OCI-LY7 (cell line): ENCODE data around the gene SECISBP2. TPM values are rescaled to one million over a fixed set of nuclear protein-coding genes. Genes with fewer than 3 reads are reported as not detected.

Experiments used
- BruUV-seq: library from RNA; stranded (reverse); fragments of 400-500 nt; replicated peaks from 2 replicates; lab custom pipeline; 2021; lab: Mats Ljungman, UMichigan
- CTCF ChIA-PET: fragments of 300-600 bp; sonication (Branson Sonifier 250); formaldehyde crosslinking; loops from one replicate; lab custom pipeline; 2022; ENCODE audit warnings: antibody characterized with exemption; ENCODE audit not compliant: unreplicated experiment; lab: Charles Lee
- POLR2A ChIA-PET: fragments of 300-600 bp; sonication (Branson Sonifier 250); formaldehyde crosslinking; loops from one replicate; lab custom pipeline; 2022; ENCODE audit warnings: antibody characterized with exemption; lab: Charles Lee
- DNase-seq: peaks from one replicate; pipeline ENCODE4 v3.0.0-alpha.2; 2015; ENCODE audit warnings: low spot score
- H2AFZ ChIP-seq: fragments of 200-600 bp; sonication (generic), shearing (Covaris generic); 2 replicates; pipeline ENCODE4 v1.6.1; 2014; ENCODE audit warnings: mild to moderate bottlenecking, antibody characterized with exemption, low read length, moderate library complexity
- H3K27ac ChIP-seq: fragments of 200-600 bp; sonication (generic); 2 replicates; pipeline ENCODE4 v1.5.1; 2014; ENCODE audit warnings: mixed run types, low read depth, mild to moderate bottlenecking, moderate library complexity, low read length, inconsistent platforms; ENCODE audit not compliant: poor library complexity, severe bottlenecking
- H3K36me3 ChIP-seq: fragments of 200-600 bp; sonication (generic); 2 replicates; pipeline ENCODE4 v1.6.1; 2014; ENCODE audit warnings: mild to moderate bottlenecking, antibody characterized with exemption, low read length, moderate library complexity, mixed read lengths; ENCODE audit not compliant: insufficient read depth
- H3K4me1 ChIP-seq: fragments of 200-600 bp; sonication (generic); 2 replicates; pipeline ENCODE4 v1.5.1; 2014; ENCODE audit warnings: mild to moderate bottlenecking, low read length; ENCODE audit not compliant: insufficient read depth, poor library complexity, severe bottlenecking
- H3K4me2 ChIP-seq: fragments of 200-600 bp; sonication (generic); 2 replicates; pipeline ENCODE4 v1.6.1; 2014; ENCODE audit warnings: mild to moderate bottlenecking, low read length
- H3K4me3 ChIP-seq: fragments of 200-600 bp; sonication (generic); 2 replicates; pipeline ENCODE4 v1.5.1; 2014; ENCODE audit warnings: mild to moderate bottlenecking, low read depth, low read length; ENCODE audit not compliant: poor library complexity, severe bottlenecking
- H3K79me2 ChIP-seq: fragments of 200-600 bp; sonication (generic); 2 replicates; pipeline ENCODE4 v1.6.1; 2016; ENCODE audit warnings: low read depth, mild to moderate bottlenecking, low read length, moderate library complexity, mixed read lengths; ENCODE audit not compliant: insufficient read depth
- H3K9me2 ChIP-seq: fragments of 200-600 bp; sonication (generic); 2 replicates; pipeline ENCODE4 v1.6.1; 2016; ENCODE audit warnings: mild to moderate bottlenecking, low read length, mixed read lengths; ENCODE audit not compliant: insufficient read depth
- H3K9me3 ChIP-seq: fragments of 200-600 bp; sonication (generic); 2 replicates; pipeline ENCODE4 v1.6.1; 2014; ENCODE audit warnings: mild to moderate bottlenecking, mixed run types, low read length, mixed read lengths
- H4K20me1 ChIP-seq: fragments of 200-600 bp; sonication (generic); 2 replicates; pipeline ENCODE4 v1.6.1; 2014; ENCODE audit warnings: mild to moderate bottlenecking, antibody characterized with exemption, low read length, moderate library complexity, mixed read lengths; ENCODE audit not compliant: insufficient read depth
- EZH2phosphoT487 ChIP-seq: fragments of 200-600 bp; sonication (generic); IDR thresholded peaks from 2 replicates; pipeline ENCODE4 v1.6.1; 2018; ENCODE audit warnings: low read depth, borderline replicate concordance, mild to moderate bottlenecking, mixed run types, antibody characterized with exemption, low read length, moderate library complexity, mixed read lengths
- intact Hi-C: fragments of 100-400 bp; cut with micrococcal nuclease; formaldehyde crosslinking; loops from one replicate; pipeline ENCODE4 v1.10.0; 2022; ENCODE audit not compliant: unreplicated experiment
- total RNA-seq, 2 experiments: library from RNA; depleted of rRNA in 1 of 2; stranded (reverse); fragments of >200 nt in 1 of 2; shearing (Covaris generic) in 1 of 2; gene quantifications; 2 replicates each; pipeline ENCODE4 v1.2.3, GENCODE V29; 2014 to 2022
- TF ChIP-seq, protein P1 (sequence below): fragments of 200-600 bp; sonication (generic); conservative IDR thresholded peaks from 2 replicates; pipeline ENCODE4 v1.5.1; 2014; ENCODE audit warnings: mild to moderate bottlenecking, antibody characterized with exemption, low read length, moderate library complexity, mixed read lengths

SECISBP2 gene
- total RNA-seq, 2 experiments from 2014 or later: 77.6 to 85.5 TPM

- Histone ChIP-seq H3K4me2 (no peak overlapping the region), H3K36me3 (peaks cover 99% of the 10 kb centered on the region), H3K9me3 (no peaks in the 10 kb centered on the region), H3K4me1 (no peaks in the 10 kb centered on the region), H3K9me2 (no peaks in the 10 kb centered on the region), H3K79me2 (no peaks in the 10 kb centered on the region), H2AFZ (no peak overlapping the region), H3K27ac (no peak overlapping the region), H4K20me1 (no peaks in the 10 kb centered on the region), H3K4me3 (no peak overlapping the region)
- POLR2A ChIA-PET: no interaction called here
- BruUV-seq: no TSS peak
- intact Hi-C loops: no loop called here
- DNase-seq: no peak
- CTCF ChIA-PET: no interaction called here
- TF ChIP-seq, protein P1, sequence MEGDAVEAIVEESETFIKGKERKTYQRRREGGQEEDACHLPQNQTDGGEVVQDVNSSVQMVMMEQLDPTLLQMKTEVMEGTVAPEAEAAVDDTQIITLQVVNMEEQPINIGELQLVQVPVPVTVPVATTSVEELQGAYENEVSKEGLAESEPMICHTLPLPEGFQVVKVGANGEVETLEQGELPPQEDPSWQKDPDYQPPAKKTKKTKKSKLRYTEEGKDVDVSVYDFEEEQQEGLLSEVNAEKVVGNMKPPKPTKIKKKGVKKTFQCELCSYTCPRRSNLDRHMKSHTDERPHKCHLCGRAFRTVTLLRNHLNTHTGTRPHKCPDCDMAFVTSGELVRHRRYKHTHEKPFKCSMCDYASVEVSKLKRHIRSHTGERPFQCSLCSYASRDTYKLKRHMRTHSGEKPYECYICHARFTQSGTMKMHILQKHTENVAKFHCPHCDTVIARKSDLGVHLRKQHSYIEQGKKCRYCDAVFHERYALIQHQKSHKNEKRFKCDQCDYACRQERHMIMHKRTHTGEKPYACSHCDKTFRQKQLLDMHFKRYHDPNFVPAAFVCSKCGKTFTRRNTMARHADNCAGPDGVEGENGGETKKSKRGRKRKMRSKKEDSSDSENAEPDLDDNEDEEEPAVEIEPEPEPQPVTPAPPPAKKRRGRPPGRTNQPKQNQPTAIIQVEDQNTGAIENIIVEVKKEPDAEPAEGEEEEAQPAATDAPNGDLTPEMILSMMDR: no peak
- TF ChIP-seq EZH2phosphoT487: no peak
These were observed 27.2 kb downstream of the SECISBP2 start for GRCh38 chr9:89345476-89345875.

DNA sequence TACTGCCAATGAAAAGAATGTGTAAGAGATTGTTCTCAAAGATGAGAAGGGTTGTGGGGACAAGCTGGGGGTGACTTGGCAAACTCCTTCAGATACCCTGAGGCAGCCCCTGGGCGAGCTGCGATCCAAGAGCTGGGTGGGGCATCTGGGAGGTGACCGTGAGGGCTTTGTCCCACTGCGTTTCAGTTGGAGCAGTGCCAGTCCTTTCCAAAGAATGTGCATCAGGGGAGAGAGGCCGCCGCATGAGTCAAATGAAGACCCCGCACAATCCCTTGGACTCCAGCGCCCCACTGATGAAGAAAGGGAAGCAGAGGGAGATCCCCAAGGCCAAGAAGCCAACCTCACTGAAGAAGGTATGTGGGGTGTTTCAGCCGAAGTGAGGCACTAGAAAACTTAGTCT, 28.4 kb downstream of the SECISBP2 start:
- POLR2A ChIA-PET: interaction anchor here (0.7 to 1.2 kb wide), 4 partner anchors 9 to 214 kb away, joined by 3 to 5 read pairs (median 4); no protein-coding TSS in a partner anchor
- CTCF ChIA-PET: no interaction called here
- no peaks in the 10 kb centered on the region for H4K20me1 ChIP-seq
- no peak overlapping the region for H3K27ac ChIP-seq
- intact Hi-C loops: no loop called here
- no peaks in the 10 kb centered on the region for H3K4me1 ChIP-seq
- peaks cover 99% of the 10 kb centered on the region for H3K36me3 ChIP-seq
- no peak overlapping the region for H2AFZ ChIP-seq
- H3K79me2 ChIP-seq: no peaks in the 10 kb centered on the region
- H3K4me3 ChIP-seq: no peak overlapping the region
- H3K4me2 ChIP-seq: no peak overlapping the region
- H3K9me3 ChIP-seq: no peaks in the 10 kb centered on the region
- no peak for TF ChIP-seq EZH2phosphoT487
- TF ChIP-seq, protein P1: no peak
- DNase-seq: no peak
- H3K9me2 ChIP-seq: no peaks in the 10 kb centered on the region
- no TSS peak for BruUV-seq

DNA sequence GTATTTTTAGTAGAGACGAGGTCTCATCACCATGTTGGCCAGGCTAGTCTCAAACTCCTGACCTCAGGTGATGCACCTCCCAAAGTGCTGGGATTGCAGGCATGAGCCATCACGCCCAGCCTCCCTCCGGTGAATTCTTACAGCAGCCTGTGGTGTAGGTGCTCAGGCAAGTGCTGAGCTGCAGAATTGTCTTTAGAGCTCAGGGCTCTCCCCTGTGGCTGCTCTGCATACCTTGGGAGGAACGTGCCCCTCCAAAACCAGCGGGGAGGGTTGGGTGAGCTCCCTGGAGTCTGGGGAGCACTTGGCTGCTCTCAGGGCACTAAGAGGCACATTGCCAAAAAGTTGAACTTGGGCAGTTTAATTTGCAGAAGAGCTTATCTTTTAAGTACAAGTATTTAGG, 29.4 kb downstream of the SECISBP2 start:
- H3K9me2 ChIP-seq: no peaks in the 10 kb centered on the region
- CTCF ChIA-PET: interaction anchor here (0.8 kb wide), 1 partner anchor 16 kb away, joined by 3 read pairs; no protein-coding TSS in a partner anchor
- H3K9me3 ChIP-seq: no peaks in the 10 kb centered on the region
- H3K36me3 ChIP-seq: peaks cover 99% of the 10 kb centered on the region
- intact Hi-C loops: no loop called here
- no peaks in the 10 kb centered on the region for H3K79me2 ChIP-seq
- no peak overlapping the region for H2AFZ ChIP-seq
- no TSS peak for BruUV-seq
- DNase-seq: no peak
- no peaks in the 10 kb centered on the region for H3K4me1 ChIP-seq
- TF ChIP-seq, protein P1: no peak
- no peak for TF ChIP-seq EZH2phosphoT487
- H3K27ac ChIP-seq: no peak overlapping the region
- H4K20me1 ChIP-seq: no peaks in the 10 kb centered on the region
- H3K4me3 ChIP-seq: no peak overlapping the region
- POLR2A ChIA-PET: interaction anchor here (0.5 to 1.2 kb wide), 2 partner anchors 16 to 224 kb away, joined by 3 to 5 read pairs; no protein-coding TSS in a partner anchor
- no peak overlapping the region for H3K4me2 ChIP-seq
